ENCODE data around the gene DTD1.

DTD1 gene

GRCh38 chr20:18793625-18794427, 206.0 kb downstream of the DTD1 start:
- Histone ChIP-seq H4K20me1 (no peaks in the 10 kb centered on the region), H3K9ac (peak overlapping the region; percentile 84), H3K27ac (peak overlapping the region; percentile 80), H3K4me1 (peaks cover 14% of the 10 kb centered on the region), H3K9me3 (no peaks in the 10 kb centered on the region), H3K4me3 (peak overlapping the region; percentile 77), H3K27me3 (no peaks in the 10 kb centered on the region), H3K36me3 (no peaks in the 10 kb centered on the region), H3K4me2 (peak overlapping the region; percentile 94)
- no peak for TF ChIP-seq Cebpa-rat (IDR thresholded peaks at IDR 0.05)

GRCh38 chr20:18794428-18794787, 206.6 kb downstream of the DTD1 start:
- TF ChIP-seq Cebpa-rat (IDR thresholded peaks at IDR 0.05), result no peak
- Histone ChIP-seq H4K20me1 (no peaks in the 10 kb centered on the region), H3K36me3 (no peaks in the 10 kb centered on the region), H3K4me3 (peak overlapping the region; percentile 77), H3K4me1 (peaks cover 14% of the 10 kb centered on the region), H3K27ac (peak overlapping the region; percentile 80), H3K9me3 (no peaks in the 10 kb centered on the region), H3K27me3 (no peaks in the 10 kb centered on the region), H3K9ac (peak overlapping the region; percentile 84), H3K4me2 (peak overlapping the region; percentile 94)

GRCh38 chr20:18795366-18795765, 207.5 kb downstream of the DTD1 start:
- no peak for TF ChIP-seq Cebpa-rat (IDR thresholded peaks at IDR 0.05)
- H4K20me1 ChIP-seq, result no peaks in the 10 kb centered on the region
- peaks cover 14% of the 10 kb centered on the region for H3K4me1 ChIP-seq
- no peak overlapping the region for H3K4me3 ChIP-seq
- no peaks in the 10 kb centered on the region for H3K27me3 ChIP-seq
- H3K4me2 ChIP-seq, result peak overlapping the region; percentile 94
- H3K9me3 ChIP-seq, result no peaks in the 10 kb centered on the region
- H3K27ac ChIP-seq, result no peak overlapping the region
- H3K9ac ChIP-seq, result no peak overlapping the region
- H3K36me3 ChIP-seq, result no peaks in the 10 kb centered on the region

GRCh38 chr20:18796282-18796833, 208.5 kb downstream of the DTD1 start:
- Histone ChIP-seq H3K9ac (no peak overlapping the region), H3K4me1 (peaks cover 14% of the 10 kb centered on the region), H3K9me3 (no peaks in the 10 kb centered on the region), H3K36me3 (no peaks in the 10 kb centered on the region), H3K27ac (no peak overlapping the region), H3K4me2 (no peak overlapping the region), H3K27me3 (no peaks in the 10 kb centered on the region), H4K20me1 (no peaks in the 10 kb centered on the region), H3K4me3 (no peak overlapping the region)
- no peak for TF ChIP-seq Cebpa-rat (IDR thresholded peaks at IDR 0.05)

GRCh38 chr20:18801516-18801915, 213.7 kb downstream of the DTD1 start:
- H3K27me3 ChIP-seq, result no peaks in the 10 kb centered on the region
- no peak for TF ChIP-seq Cebpa-rat (IDR thresholded peaks at IDR 0.05)
- no peak overlapping the region for H3K27ac ChIP-seq
- H3K9me3 ChIP-seq, result peaks cover 17% of the 10 kb centered on the region
- no peak overlapping the region for H3K4me3 ChIP-seq
- no peak overlapping the region for H3K4me2 ChIP-seq
- H4K20me1 ChIP-seq, result no peaks in the 10 kb centered on the region
- H3K4me1 ChIP-seq, result peaks cover 15% of the 10 kb centered on the region
- no peaks in the 10 kb centered on the region for H3K36me3 ChIP-seq
- no peak overlapping the region for H3K9ac ChIP-seq

GRCh38 chr20:18802012-18802634, 214.3 kb downstream of the DTD1 start:
- Histone ChIP-seq H3K9ac (no peak overlapping the region), H3K4me3 (no peak overlapping the region), H3K36me3 (no peaks in the 10 kb centered on the region), H3K4me1 (peaks cover 15% of the 10 kb centered on the region), H3K9me3 (peaks cover 18% of the 10 kb centered on the region), H3K4me2 (no peak overlapping the region), H4K20me1 (no peaks in the 10 kb centered on the region), H3K27me3 (no peaks in the 10 kb centered on the region), H3K27ac (no peak overlapping the region)
- no peak for TF ChIP-seq Cebpa-rat (IDR thresholded peaks at IDR 0.05)

DNA sequence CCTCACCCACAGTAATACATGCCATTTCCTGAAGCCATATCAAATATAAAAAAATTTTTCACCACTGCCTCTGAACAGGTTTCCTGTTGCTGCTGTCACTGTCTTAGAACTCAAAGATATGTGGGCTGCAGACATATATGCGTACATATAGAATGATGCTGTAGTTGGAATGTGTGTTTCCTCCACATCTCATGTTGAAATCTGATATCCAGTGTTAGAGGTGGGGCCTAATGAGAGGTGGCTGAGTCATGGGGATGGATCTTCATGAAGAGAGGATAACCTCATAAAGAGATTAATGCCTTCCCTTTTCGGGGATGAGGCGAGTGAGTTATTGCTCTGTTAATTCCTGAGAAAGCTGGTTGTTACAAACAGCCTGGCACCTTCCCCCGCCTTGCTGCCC, 218.0 kb downstream of the DTD1 start:
- no peaks in the 10 kb centered on the region for H3K36me3 ChIP-seq
- no peak overlapping the region for H3K27ac ChIP-seq
- H3K4me1 ChIP-seq, result peaks cover 26% of the 10 kb centered on the region
- H3K9ac ChIP-seq, result no peak overlapping the region
- H4K20me1 ChIP-seq, result no peaks in the 10 kb centered on the region
- H3K27me3 ChIP-seq, result no peaks in the 10 kb centered on the region
- no peak overlapping the region for H3K4me3 ChIP-seq
- H3K9me3 ChIP-seq, result peaks cover 18% of the 10 kb centered on the region
- H3K4me2 ChIP-seq, result peak overlapping the region; percentile 39; the same call in 1 of the 2 replicates
- TF ChIP-seq Cebpa-rat (IDR thresholded peaks at IDR 0.05), result no peak

DNA sequence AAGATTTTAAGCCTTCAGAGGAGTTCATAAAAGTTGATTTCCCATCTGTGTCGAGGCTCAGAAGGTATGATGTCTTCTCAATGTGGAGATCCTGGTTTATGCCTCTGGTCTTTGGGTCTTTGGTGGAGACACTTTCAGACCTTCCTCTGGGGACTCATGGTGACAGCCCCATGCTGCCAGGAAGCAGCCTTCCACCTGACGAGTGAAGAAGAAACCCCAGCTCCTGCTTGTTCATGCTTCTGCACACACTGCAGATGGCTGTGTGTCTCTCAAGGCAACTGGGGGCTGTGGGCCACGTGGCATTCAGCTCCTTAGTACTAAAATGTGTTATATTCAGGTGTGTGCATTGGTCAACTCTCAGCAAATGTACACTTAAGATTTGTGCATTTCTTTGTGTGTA, 220.9 kb downstream of the DTD1 start:
- TF ChIP-seq Cebpa-rat (IDR thresholded peaks at IDR 0.05), result no peak

DNA sequence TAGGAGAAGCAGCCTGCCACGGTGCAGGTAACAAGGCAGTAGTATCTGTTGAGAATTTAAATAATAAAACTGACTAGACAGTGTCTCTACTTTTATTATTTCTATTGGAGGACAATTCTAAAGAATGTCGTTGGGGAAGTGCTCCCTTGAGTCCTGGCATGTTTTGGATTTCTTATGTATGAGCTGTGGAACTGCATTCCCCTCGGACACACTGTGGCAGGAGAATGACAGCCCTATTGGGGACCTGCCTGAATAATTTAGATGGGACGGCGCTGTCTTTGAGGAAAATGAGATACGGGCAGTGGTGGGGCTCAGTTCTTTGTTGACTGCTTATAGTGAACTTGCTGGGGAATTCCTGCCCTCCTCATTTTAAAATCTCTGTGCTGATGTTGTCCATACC, 223.3 kb downstream of the DTD1 start:
- no peak overlapping the region for H3K9ac ChIP-seq
- no peak overlapping the region for H3K4me2 ChIP-seq
- TF ChIP-seq Cebpa-rat (IDR thresholded peaks at IDR 0.05), result no peak
- H3K4me3 ChIP-seq, result no peak overlapping the region
- H3K9me3 ChIP-seq, result peaks cover 5% of the 10 kb centered on the region; the same call in 1 of the 2 replicates
- H3K27me3 ChIP-seq, result no peaks in the 10 kb centered on the region
- peaks cover 12% of the 10 kb centered on the region for H3K4me1 ChIP-seq
- H4K20me1 ChIP-seq, result no peaks in the 10 kb centered on the region
- no peaks in the 10 kb centered on the region for H3K36me3 ChIP-seq
- H3K27ac ChIP-seq, result no peak overlapping the region

More for the DNA sequence above, 220.9 kb downstream of the DTD1 start:
- no peak overlapping the region for H3K27ac ChIP-seq
- H3K9me3 ChIP-seq, result peaks cover 18% of the 10 kb centered on the region
- H3K9ac ChIP-seq, result no peak overlapping the region
- H3K4me3 ChIP-seq, result no peak overlapping the region
- peak overlapping the region; percentile 48 for H3K4me2 ChIP-seq
- no peaks in the 10 kb centered on the region for H3K36me3 ChIP-seq
- no peaks in the 10 kb centered on the region for H4K20me1 ChIP-seq
- H3K27me3 ChIP-seq, result no peaks in the 10 kb centered on the region
- H3K4me1 ChIP-seq, result peaks cover 26% of the 10 kb centered on the region

DNA sequence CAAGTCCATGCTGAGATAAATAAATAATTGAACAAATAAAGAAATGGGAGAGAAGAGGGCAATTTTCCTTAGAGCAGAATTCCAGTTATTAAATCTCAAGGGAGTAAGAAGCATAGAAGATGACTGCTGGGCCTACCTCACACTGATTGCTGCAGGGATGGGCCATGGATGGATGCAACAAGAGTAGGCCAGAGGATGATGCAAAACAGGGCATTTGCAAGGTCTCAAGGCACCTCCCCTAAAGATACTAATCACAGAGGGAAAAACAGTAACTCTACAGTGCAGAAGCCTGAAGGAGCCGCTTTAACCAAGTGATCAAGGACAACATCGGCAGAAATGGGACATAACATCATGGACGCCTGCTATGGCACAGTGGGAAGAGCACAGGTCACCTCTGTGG, 224.1 kb downstream of the DTD1 start:
- H3K9ac ChIP-seq, result no peak overlapping the region
- no peak overlapping the region for H3K4me2 ChIP-seq
- H3K9me3 ChIP-seq, result no peaks in the 10 kb centered on the region
- no peak overlapping the region for H3K4me3 ChIP-seq
- H4K20me1 ChIP-seq, result no peaks in the 10 kb centered on the region
- no peaks in the 10 kb centered on the region for H3K36me3 ChIP-seq
- peaks cover 12% of the 10 kb centered on the region for H3K4me1 ChIP-seq
- TF ChIP-seq Cebpa-rat (IDR thresholded peaks at IDR 0.05), result no peak
- no peaks in the 10 kb centered on the region for H3K27me3 ChIP-seq
- H3K27ac ChIP-seq, result no peak overlapping the region

All from BLaER1 (cell line).